ENCODE measurements around the gene LUC7L2. TPM values are rescaled to one million over a fixed set of nuclear protein-coding genes. Genes with fewer than 3 reads are reported as not detected.

Gene LUC7L2
- total and polyA plus RNA-seq, 2 of the 8 experiments (the other 6 are each of a cell fraction or from before 2014, with no cell fraction given), result 22.9 to 67.8 TPM

- CTCF ChIA-PET (ENCODE audit: partially characterized antibody), result interaction anchor here (0.6 to 5.7 kb wide), 14 partner anchors 11 to 577 kb away, joined by 3 to 83 read pairs (median 3); no protein-coding TSS in a partner anchor
- H3K9ac ChIP-seq (replicated peaks in 1 of 4; ENCODE audit: extremely low read depth in 1 of 4, low read depth in 3 of 4, low read length in 3 of 4), result no peak overlapping the region
- no peaks in the 10 kb centered on the region for H3K27me3 ChIP-seq (replicated peaks in 1 of 4; ENCODE audit: control insufficient read depth in 3 of 4, extremely low read depth in 1 of 4, insufficient read depth in 3 of 4, low read length in 3 of 4)
- POLR2A ChIA-PET (ENCODE audit: partially characterized antibody), result interaction anchor here (0.7 to 2.2 kb wide), 4 partner anchors 9 to 46 kb away, joined by 3 to 6 read pairs (median 4); partner anchors contain the start of gene KLRG2
- H2BK12ac ChIP-seq (ENCODE audit: low read depth, low read length), result no peak overlapping the region
- no peak overlapping the region for H3K4ac ChIP-seq (replicated peaks; ENCODE audit: insufficient read length, low read depth, low read length)
- H4K8ac ChIP-seq (ENCODE audit: extremely low read depth, insufficient read depth, low read length), result no peak overlapping the region
- FAIRE-seq (no peak), DNase-seq (ENCODE audit: low read depth in 1 of 2, low spot score in 2 of 2) (no peak)
- H3K36me3 ChIP-seq (ENCODE audit: control insufficient read depth in 2 of 4, insufficient read depth in 4 of 4, low read length in 3 of 4), result no peaks in the 10 kb centered on the region
- H3K79me1 ChIP-seq (ENCODE audit: low read depth, low read length), result no peaks in the 10 kb centered on the region
- no peak overlapping the region for H3K27ac ChIP-seq (ENCODE audit: low read depth, low read length)
- H2BK15ac ChIP-seq (ENCODE audit: low read length), result no peak overlapping the region
- H2AFZ ChIP-seq (ENCODE audit: low read length), result no peak overlapping the region
- no peaks in the 10 kb centered on the region for H3K9me3 ChIP-seq (ENCODE audit: insufficient read depth in 2 of 2, low read depth in 1 of 2, low read length in 1 of 2)
- no peak overlapping the region for H3K4me3 ChIP-seq (ENCODE audit: extremely low read depth in 1 of 4, insufficient read depth in 2 of 4, low read depth in 3 of 4, low read length in 4 of 4)
- no peak overlapping the region for H2AK5ac ChIP-seq (ENCODE audit: low read depth, low read length)
- H3K79me2 ChIP-seq (ENCODE audit: control insufficient read depth in 1 of 2, insufficient read depth in 2 of 2, low read length in 2 of 2), result no peaks in the 10 kb centered on the region
- H3K4me2 ChIP-seq (ENCODE audit: insufficient read depth in 1 of 2, low read depth in 2 of 2, low read length in 2 of 2), result no peak overlapping the region
- no peak overlapping the region for H2BK120ac ChIP-seq (replicated peaks; ENCODE audit: low read depth, low read length)
- no peaks in the 10 kb centered on the region; a peak in 1 of 7 replicates for H3K4me1 ChIP-seq (replicated peaks in 1 of 4; ENCODE audit: control insufficient read depth in 3 of 4, insufficient read depth in 4 of 4, low read length in 3 of 4)
- H3K23me2 ChIP-seq (ENCODE audit: low read depth, low read length), result no peaks in the 10 kb centered on the region
- no peak overlapping the region for H2BK20ac ChIP-seq (ENCODE audit: low read length)
- H3K23ac ChIP-seq (ENCODE audit: insufficient read length), result no peak overlapping the region
- no peak overlapping the region for H4K91ac ChIP-seq (replicated peaks; ENCODE audit: insufficient read length, low read length)
- no peak overlapping the region; the same call in 1 of the 2 replicates for H3K18ac ChIP-seq (ENCODE audit: extremely low read depth, low read length)
- 90% methylated on average over 9 of the region's 9 CpGs; no CpG with 5 or more reads in 1 of the 2 experiments for WGBS, 2 experiments (ENCODE audit: extremely low coverage in 1 of 2, insufficient coverage in 1 of 2, insufficient read length in 1 of 2, insufficient replicate concordance in 2 of 2, low coverage in 1 of 2, low lambda C conversion rate in 2 of 2, missing lambda C conversion rate in 1 of 2)
- no peak overlapping the region for H4K5ac ChIP-seq (ENCODE audit: insufficient read length, low read depth, low read length)
- H3K14ac ChIP-seq (ENCODE audit: insufficient read length), result no peak overlapping the region
- no peak overlapping the region for H3K56ac ChIP-seq (replicated peaks; ENCODE audit: insufficient read length, low read depth, low read length)
- H4K20me1 ChIP-seq (replicated peaks in 1 of 2; ENCODE audit: control insufficient read depth in 1 of 2, insufficient read depth in 2 of 2, low read length in 2 of 2), result no peaks in the 10 kb centered on the region
- no peak overlapping the region for H2BK5ac ChIP-seq (ENCODE audit: low read depth, low read length)
- no peak for TF ChIP-seq TAF1 (IDR thresholded peaks at IDR 0.05; ENCODE audit: low read depth, low read length)
- TF ChIP-seq USF2 (IDR thresholded peaks at IDR 0.05; ENCODE audit: low read length), result no peak
- no peak for TF ChIP-seq E2F6 (IDR thresholded peaks at IDR 0.05)
- no peak for TF ChIP-seq SRF (IDR thresholded peaks at IDR 0.05; ENCODE audit: low read depth, low read length)
- TF ChIP-seq EGR1 (IDR thresholded peaks at IDR 0.05; ENCODE audit: borderline replicate concordance, low read depth, low read length), result no peak
- TF ChIP-seq MAX (IDR thresholded peaks at IDR 0.05), result no peak
- no peak for TF ChIP-seq HDAC6 (IDR thresholded peaks at IDR 0.05; ENCODE audit: low read depth, low read length)
- no peak for TF ChIP-seq GABPA (IDR thresholded peaks at IDR 0.05; ENCODE audit: borderline replicate concordance, insufficient read depth, low read length)
- no peak for TF ChIP-seq SAP30 (IDR thresholded peaks at IDR 0.05; ENCODE audit: insufficient read depth, insufficient replicate concordance, low read length)
- TF ChIP-seq ATF3 (IDR thresholded peaks at IDR 0.05; ENCODE audit: insufficient read depth, low read depth, low read length), result no peak
- TF ChIP-seq NANOG (IDR thresholded peaks at IDR 0.05; ENCODE audit: insufficient read depth, low read depth, low read length, poor library complexity, severe bottlenecking), result no peak
Observed at GRCh38 chr7:139436806-139437205, 77.1 kb downstream of the LUC7L2 start.

All from H1 (cell line).